GM12801 (cell line): ENCODE measurements around the gene STAP2.

Experiments used
- TF ChIP-seq, protein P1 (sequence below): IDR thresholded peaks from one replicate; pipeline ENCODE4 v1.5.1; 2011; ENCODE audit warnings: control low read depth; ENCODE audit not compliant: insufficient read length; ENCODE audit errors: extremely low read depth

STAP2 gene

DNA sequence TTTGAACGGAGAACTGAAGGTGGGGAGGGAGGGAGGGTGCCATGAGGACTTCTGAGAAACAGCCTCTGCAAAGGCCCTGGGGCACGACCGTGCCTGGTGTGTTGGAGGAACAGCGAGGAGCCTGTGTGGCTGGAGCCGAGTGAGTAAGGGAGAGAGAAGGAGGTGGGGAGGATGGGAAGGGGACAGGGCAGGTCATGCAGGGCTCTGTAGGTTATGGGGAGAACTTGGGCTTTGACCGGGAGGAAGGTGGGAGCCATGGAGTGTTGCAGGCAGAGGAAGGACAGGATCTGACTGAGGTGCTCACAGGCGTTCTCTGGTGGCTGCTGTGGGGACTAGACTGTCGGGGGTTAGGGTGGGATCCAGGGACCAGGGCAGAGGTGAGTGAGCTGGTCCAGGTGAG, 11.5 kb upstream of the STAP2 start:
- TF ChIP-seq, protein P1, sequence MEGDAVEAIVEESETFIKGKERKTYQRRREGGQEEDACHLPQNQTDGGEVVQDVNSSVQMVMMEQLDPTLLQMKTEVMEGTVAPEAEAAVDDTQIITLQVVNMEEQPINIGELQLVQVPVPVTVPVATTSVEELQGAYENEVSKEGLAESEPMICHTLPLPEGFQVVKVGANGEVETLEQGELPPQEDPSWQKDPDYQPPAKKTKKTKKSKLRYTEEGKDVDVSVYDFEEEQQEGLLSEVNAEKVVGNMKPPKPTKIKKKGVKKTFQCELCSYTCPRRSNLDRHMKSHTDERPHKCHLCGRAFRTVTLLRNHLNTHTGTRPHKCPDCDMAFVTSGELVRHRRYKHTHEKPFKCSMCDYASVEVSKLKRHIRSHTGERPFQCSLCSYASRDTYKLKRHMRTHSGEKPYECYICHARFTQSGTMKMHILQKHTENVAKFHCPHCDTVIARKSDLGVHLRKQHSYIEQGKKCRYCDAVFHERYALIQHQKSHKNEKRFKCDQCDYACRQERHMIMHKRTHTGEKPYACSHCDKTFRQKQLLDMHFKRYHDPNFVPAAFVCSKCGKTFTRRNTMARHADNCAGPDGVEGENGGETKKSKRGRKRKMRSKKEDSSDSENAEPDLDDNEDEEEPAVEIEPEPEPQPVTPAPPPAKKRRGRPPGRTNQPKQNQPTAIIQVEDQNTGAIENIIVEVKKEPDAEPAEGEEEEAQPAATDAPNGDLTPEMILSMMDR: no peak

DNA sequence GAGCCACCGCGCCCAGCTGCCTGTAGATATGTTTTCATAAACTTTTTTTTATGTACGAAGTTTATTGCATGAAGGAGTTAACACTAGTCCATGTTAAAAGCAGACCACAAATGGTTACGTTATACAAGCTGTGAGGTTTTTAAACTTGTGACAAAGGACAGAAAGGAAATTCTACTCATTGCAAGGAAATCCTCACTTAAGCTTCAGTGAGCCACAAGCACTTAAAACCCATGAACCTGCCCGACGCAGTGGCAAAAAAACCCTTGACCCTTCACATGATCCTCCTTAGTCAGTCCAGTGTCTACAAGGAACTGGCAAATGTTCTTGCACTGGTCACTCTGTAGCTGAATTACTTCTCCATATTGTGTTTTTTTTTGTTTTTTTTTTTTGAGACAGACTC, 8.9 kb upstream of the STAP2 start:
- TF ChIP-seq, protein P1: no peak

DNA sequence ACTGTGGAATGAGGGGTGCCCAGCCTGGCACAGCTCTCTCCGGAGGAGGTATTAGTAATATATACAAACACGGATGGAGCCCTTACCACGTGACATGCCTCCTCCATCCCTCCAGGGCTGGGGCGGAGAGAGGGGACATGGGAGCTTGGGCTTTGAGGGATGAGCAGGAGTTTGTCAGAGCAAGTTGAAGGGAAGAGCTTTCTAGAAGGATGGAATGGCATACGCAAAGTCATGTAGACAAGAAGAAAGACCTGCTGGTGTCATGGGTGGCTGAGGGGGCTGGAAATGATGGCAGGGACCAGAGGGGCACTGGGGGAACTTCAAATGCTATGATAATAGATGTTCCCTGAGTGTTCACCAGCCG, 7.4 kb upstream of the STAP2 start:
- TF ChIP-seq, protein P1: no peak

DNA sequence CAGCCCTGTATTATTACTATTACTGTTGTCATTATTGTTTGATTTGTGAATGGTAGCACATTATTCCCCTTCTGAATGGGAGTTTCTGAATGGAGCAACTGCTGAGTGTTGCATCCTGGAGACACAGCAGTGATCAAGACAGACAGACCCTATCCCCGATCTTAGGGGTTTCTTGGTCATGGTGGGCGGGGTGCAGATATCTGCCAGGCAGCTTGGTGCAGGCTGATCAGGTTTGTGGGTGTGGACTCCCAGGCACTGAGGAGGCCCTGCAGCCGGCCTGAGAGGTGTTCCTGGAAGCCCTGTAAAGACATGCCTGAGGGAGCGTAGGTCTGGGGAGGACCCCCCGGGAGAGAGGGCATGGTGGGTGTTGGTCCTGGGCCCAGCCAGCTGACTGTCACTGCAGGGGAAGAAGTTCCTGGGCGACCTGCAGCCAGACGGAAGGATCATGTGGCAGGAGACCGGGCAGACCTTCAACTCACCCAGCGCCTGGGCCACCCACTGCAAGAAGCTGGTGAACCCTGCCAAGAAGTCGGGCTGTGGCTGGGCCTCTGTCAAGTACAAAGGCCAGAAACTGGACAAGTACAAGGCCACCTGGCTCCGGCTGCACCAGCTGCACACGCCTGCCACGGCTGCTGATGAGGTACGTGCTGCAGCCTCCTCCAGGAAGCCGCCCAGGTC, 6.9 kb upstream of the STAP2 start:
- TF ChIP-seq, protein P1: no peak

DNA sequence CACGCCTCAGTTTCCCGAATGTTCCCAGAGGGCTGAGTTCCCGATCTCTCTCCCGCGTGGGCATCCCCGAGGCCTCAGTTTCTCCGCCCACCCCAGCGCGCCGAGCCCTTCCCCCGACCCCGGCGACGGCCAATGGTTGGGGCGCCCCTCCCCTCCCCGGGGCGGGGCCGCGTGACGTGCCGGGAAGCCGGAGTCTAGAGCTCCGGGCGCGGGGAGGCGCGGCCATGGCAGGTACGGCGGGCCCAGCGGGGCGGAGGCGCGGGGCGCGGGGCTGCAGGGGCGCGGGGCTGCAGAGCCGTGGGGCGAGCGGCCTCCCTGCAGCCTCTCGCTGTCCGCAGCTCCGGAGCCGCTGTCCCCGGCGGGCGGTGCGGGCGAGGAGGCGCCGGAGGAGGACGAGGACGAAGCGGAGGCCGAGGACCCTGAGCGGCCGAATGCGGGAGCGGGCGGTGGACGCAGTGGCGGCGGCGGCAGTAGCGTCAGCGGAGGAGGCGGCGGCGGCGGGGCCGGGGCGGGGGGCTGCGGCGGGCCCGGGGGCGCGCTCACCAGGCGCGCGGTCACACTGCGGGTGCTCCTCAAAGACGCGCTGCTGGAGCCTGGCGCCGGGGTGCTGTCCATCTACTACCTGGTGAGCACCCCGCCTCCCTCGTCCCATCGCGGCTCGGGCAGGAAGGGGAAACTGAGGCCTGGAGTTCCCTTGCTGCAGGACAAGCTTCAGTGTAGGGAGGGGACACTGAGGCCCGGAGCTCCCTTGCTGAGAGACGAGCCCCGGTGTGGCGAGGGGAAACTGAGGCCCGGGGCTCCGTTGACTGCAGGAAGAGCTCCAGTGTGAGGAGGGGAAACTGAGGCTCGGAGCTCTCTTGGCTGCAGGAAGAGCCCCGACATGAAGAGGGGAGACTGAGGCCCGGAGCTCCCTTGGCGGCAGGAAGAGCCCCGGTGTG, 5.0 kb upstream of the STAP2 start, which contains the start of gene MPND:
Gene MPND, plus strand, starts transcription at position 193 of the 938 bp plus-strand sequence. Its CDS starts 32 bp downstream, at position 225.
- TF ChIP-seq, protein P1: no peak

DNA sequence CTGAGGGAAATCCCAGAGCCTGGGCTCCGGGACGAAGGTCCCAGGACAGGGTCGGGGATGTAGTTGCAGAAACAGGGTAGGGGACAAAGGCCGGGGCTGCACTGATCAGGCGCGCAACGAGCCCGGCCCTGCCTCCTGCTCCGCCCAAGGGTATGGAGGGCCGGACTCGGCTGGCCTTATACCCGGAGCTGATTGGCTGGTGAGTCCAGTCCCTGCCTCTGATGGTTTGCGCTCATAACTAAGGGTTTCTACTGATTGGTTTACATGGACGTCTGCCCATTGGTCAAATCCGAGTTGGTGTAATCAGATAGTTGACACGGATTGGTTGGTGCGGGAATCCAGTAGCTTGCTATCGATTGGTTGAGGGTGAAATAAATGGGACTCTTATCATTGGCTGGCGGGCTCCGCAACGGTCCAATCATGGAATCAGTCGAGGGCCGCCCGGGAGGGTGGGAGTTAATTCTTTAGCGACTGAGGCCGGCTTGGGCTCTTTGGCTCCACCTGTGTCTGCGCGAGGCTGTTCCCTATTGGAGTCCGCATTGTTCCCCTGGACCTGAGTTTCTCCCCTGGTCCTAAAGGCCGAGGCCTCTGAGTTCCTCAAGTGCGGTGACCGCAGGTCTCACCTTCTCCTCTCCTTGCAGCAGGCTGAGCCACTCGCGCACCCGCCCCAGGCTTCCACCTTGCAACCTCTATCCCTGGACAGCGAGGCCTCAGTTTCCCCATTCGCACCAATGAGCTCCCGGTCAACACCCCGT, 4.2 kb upstream of the STAP2 start:
- TF ChIP-seq, protein P1: no peak

DNA sequence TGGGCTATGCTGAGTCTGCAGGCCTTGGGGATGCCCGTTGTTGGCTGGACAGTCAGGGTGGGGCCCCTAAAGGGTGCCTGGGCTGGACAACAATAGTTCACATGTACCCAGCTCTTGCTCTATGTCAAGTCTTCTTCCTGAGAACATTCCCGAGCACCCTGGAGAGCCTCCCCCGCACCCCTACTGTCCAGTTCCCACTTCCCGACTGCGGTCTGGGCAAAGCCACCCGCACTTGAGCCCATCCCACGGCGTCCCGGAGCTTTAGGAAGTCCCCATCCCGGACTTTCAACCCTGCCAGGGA, 3.6 kb upstream of the STAP2 start:
- TF ChIP-seq, protein P1: no peak
